Prostate gland (tissue), 2 donors: ENCODE measurements around the gene TPRX1.

ENCODE experiments used
- POLR2A ChIP-seq: fragments of 450-650 bp; IDR thresholded peaks from one replicate; pipeline ENCODE4 v1.6.1; 2016; ENCODE audit warnings: antibody characterized with exemption, mild to moderate bottlenecking
- TF ChIP-seq, protein P1 (sequence below), 4 experiments: fragments of 200-600 bp in 2 of 4; fragments of 450-650 bp in 2 of 4; sonication (generic) in 2 of 4; IDR thresholded peaks; 1 replicate in 3 of 4; 2 replicates in 1 of 4; pipeline ENCODE4 v1.5.1; 2016 to 2019; ENCODE audit warnings: antibody characterized with exemption in 4 of 4, mild to moderate bottlenecking in 2 of 4, moderate library complexity in 2 of 4

DNA sequence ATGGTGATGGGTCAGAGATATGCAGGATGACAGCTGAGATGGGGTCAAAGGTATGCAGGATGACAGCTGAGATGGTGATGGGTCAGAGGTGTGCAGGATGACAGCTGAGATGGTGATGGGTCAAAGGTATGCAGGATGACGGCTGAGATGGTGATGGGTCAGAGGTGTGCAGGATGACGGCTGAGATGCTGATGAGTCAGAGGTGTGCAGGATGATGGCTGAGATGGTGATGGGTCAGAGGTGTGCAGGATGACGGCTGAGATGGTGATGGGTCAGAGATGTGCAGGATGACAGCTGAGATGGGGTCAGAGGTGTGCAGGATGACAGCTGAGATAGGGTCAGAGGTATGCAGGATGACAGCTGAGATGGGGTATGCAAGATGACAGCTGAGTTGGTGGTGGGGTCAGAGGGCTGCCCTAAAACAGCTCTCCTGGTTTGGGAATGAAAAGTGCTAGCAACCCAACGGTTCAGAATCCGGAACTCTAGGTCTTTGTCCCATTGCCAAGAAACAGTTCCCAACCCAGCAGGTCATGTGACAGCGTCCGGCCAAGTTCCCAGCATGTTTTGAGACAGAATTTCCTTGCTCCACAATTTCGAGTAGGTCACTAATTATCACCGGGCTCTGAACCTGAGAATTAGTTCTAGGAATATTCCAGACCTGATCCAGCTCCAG is 22.6 kb downstream of the TPRX1 start:
- TF ChIP-seq, protein P1, sequence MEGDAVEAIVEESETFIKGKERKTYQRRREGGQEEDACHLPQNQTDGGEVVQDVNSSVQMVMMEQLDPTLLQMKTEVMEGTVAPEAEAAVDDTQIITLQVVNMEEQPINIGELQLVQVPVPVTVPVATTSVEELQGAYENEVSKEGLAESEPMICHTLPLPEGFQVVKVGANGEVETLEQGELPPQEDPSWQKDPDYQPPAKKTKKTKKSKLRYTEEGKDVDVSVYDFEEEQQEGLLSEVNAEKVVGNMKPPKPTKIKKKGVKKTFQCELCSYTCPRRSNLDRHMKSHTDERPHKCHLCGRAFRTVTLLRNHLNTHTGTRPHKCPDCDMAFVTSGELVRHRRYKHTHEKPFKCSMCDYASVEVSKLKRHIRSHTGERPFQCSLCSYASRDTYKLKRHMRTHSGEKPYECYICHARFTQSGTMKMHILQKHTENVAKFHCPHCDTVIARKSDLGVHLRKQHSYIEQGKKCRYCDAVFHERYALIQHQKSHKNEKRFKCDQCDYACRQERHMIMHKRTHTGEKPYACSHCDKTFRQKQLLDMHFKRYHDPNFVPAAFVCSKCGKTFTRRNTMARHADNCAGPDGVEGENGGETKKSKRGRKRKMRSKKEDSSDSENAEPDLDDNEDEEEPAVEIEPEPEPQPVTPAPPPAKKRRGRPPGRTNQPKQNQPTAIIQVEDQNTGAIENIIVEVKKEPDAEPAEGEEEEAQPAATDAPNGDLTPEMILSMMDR (IDR thresholded peaks at IDR 0.05), result no peak
- TF ChIP-seq POLR2A, result no peak
